ELR (cell line): Measurements from ENCODE around the gene SMYD5.
A peak's percentile ranks its signal among the peaks of the same experiment; 100 is the strongest.

Experiments used
- DNase-seq: peaks from one replicate; pipeline ENCODE4 v3.0.0-alpha.2; 2015; ENCODE audit warnings: low read depth

Gene SMYD5

GRCh38 chr2:73205611-73206010 lies 8.4 kb upstream of the SMYD5 start:
- DNase-seq: no peak

GRCh38 chr2:73208258-73208657 lies 5.8 kb upstream of the SMYD5 start:
- DNase-seq: no peak

GRCh38 chr2:73210019-73210418 lies 4.0 kb upstream of the SMYD5 start:
- DNase-seq: no peak

- DNase-seq: no peak
Observed at GRCh38 chr2:73210696-73211095, 3.3 kb upstream of the SMYD5 start.

GRCh38 chr2:73212098-73212447 lies 2.0 kb upstream of the SMYD5 start:
- DNase-seq: no peak

- peak; percentile 81 for DNase-seq
Observed at GRCh38 chr2:73212448-73213176, 1.4 kb upstream of the SMYD5 start.

GRCh38 chr2:73215254-73215653 lies 1.2 kb downstream of the SMYD5 start:
- DNase-seq: no peak

GRCh38 chr2:73217160-73217559 lies 3.1 kb downstream of the SMYD5 start:
- DNase-seq: no peak

- DNase-seq: no peak
Observed at GRCh38 chr2:73217826-73218225, 3.8 kb downstream of the SMYD5 start.

GRCh38 chr2:73218298-73218697 lies 4.3 kb downstream of the SMYD5 start:
- peak; percentile 20 for DNase-seq

GRCh38 chr2:73223821-73224220 lies 9.8 kb downstream of the SMYD5 start:
- no peak for DNase-seq

GRCh38 chr2:73225513-73226360 lies 11.7 kb downstream of the SMYD5 start:
- DNase-seq: no peak

GRCh38 chr2:73227086-73227485 lies 13.0 kb downstream of the SMYD5 start:
- no peak for DNase-seq

GRCh38 chr2:73228631-73229030 lies 14.6 kb downstream of the SMYD5 start:
- no peak for DNase-seq

- peak; percentile 30 for DNase-seq
Observed at GRCh38 chr2:73232403-73233153, 18.5 kb downstream of the SMYD5 start.

GRCh38 chr2:73233154-73233931 lies 19.3 kb downstream of the SMYD5 start, which contains the start of gene PRADC1:
Gene PRADC1, minus strand, starts transcription at chr2:73233239. Its CDS starts 79 bp downstream, at chr2:73233160.
- peak; percentile 100 for DNase-seq

GRCh38 chr2:73233932-73234832 lies 20.1 kb downstream of the SMYD5 start, which contains the start of gene CCT7:
Gene CCT7, plus strand, starts transcription at chr2:73234308. Its CDS starts 71 bp downstream, at chr2:73234379.
- DNase-seq: peak; percentile 94

- no peak for DNase-seq
Observed at GRCh38 chr2:73235315-73236028, 21.4 kb downstream of the SMYD5 start.

- DNase-seq: no peak
Observed at GRCh38 chr2:73237168-73237567, 23.1 kb downstream of the SMYD5 start.

- no peak for DNase-seq
Observed at GRCh38 chr2:73238149-73238548, 24.1 kb downstream of the SMYD5 start.
